Raji (cell line): Measurements from ENCODE around the gene DIPK1B.

Experiments
- POLR2A ChIP-seq: IDR thresholded peaks from 2 replicates; pipeline ENCODE4 v1.6.1; 2011; ENCODE audit warnings: low read depth, low read length, control low read depth; ENCODE audit not compliant: insufficient read depth

The DIPK1B gene

DNA sequence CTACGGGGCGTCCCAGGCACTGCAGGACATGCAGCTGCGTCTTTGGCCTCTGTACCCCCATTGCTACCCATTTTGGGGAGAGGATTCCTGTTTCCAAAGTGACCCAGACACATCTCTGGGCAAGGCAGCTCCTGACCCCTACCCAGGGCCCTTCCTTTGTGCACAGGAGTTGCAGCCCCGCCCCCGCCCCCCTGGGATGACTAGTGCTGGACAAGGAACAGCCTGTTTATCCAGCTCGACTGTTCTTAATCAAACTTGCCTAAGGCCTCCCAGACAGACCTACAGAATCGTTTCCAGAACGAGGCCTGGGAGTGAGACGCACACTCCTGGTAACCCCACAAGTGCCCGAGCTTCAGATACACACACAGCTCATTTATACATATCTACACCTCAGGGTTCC is 13.2 kb downstream of the DIPK1B start:
- no peak for TF ChIP-seq POLR2A

DNA sequence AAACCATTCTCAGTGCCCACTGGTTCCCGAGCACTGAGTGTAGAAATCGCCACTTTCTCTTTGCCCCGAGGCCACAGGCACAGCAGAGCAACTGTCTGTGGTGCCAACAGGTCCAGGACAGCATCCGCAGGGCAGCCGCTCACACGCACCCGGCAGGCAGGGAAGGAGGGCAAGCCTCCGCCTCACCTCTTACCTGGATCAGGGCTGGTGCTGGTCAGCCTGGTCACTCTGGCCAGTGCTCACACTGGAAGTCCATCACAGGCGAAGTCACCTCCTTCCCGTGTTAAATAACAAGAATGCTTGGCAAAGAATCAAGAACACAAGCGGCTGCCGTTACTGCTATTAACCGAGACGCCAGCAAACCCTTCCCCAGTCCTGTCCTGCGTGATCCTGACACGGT is 13.7 kb downstream of the DIPK1B start:
- TF ChIP-seq POLR2A, result no peak

DNA sequence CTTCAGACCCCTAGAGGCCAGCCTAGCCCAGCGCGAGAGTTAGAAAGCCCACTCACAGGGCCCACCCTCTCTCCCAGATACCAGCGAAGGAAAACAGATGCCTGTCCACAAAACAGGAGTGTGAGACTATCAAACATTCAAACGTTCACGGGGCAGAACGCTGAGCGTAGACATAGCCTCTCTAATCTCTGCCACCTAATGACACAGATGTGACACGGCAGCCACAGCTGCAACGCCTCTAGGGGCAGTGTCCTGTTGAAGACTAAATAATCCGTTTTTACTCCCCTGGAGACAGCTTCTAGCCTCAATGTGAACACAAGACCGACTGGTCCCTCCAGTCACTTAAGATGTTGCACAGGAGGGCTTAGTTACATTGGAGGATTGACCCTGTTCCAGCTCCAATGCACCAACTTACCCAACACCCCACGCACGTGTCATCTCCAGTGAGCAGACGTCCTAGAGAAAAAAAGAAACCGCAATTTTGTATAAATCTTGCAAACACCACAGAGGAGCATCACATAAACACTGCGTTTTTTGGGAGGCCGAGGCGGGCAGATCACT is 14.3 kb downstream of the DIPK1B start:
- TF ChIP-seq POLR2A, result no peak

DNA sequence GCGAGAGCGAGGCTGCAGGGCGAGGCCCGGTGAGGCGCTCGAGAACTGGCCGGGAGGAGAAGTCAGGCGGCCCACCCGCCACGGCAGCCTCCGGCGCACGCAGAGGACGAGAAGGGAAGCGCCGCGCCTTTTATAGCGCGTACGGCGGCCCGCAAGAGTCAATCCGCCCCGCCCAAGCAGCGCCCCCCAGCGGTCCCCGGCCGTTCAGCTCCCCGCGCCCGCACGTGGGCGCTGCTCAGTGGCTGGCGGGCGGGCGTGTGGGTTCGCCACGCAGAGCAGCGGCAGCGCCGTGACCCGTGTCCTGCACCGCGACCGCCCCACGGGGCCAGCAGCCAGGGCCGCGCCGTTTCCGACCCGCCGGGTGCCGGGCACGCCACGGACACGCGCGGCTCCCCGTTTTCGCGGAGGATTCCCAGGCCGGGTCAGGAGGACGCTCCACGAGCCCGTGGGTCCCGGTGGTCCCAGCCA is 15.7 kb downstream of the DIPK1B start:
- TF ChIP-seq POLR2A, result peak; percentile 100

DNA sequence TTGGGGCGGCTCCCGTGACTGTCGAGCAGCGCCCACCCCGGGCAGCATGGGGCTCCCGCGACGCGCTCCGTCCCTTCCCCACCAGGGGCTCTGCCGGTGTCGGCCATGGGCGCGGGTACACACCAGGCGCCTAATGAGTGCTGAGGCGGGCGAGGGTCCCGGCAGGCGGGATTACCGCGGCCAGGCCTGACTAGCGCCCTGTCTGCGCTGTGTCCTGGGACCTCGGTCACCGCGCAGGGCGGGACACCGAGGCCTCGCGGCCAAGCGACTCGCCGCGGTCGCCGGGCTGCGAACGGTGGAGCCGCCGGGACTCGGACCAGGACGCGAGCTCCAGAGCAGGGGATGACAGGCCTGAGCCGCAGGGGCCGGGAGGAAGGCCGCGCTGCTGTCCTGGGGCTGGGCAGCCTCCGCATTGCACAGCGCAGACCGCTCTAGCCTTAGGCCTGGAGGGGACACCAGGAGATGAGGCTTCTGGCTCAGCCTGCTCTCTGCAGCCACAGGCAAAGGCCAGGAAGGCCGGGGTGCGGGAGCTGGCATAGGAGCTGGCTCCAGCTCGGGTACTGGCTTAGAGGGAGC is 16.3 kb downstream of the DIPK1B start:
- no peak for TF ChIP-seq POLR2A

DNA sequence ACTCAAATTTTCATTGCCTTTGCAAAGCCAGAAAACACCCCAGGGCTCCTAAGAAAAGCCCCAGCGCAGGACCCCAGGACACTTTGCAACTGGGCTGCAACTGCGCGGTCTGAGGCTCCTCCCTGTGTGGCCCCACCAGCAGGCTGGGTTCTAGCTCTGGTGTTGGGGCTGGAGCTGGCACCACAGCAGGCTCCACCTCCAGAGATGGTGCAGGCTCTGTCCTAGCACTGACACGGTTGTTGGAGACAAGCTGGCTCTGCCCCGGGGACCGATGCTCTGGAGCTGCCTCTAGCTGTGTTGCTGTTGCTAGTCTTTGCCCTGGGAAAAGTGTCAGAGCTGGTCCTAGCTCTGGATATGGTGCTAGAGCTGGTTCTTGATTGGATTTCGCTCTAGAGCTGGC is 16.8 kb downstream of the DIPK1B start:
- 0 out of 2 replicates have a peak, but pooled peaks have one; percentile 34 for TF ChIP-seq POLR2A

DNA sequence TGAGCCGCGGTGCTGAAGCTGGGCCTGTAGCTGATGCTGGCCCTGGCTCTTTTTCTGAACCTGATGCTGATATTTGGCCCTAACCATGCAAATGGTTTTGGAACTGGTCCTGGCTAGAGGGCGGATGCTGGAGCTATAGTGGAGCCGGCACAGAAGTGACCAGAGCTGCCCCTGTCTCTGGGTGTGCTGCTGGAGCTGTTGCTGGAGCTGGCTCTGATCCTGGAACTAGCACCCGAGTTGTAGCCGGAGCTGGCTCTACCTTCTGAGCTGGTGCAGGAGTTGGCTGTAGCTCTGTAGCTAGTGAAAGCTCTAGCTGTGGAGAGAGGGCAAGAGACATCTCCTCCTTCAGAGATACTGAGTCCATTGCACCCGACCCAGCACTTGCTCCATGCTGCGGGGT is 17.6 kb downstream of the DIPK1B start:
- TF ChIP-seq POLR2A, result no peak

DNA sequence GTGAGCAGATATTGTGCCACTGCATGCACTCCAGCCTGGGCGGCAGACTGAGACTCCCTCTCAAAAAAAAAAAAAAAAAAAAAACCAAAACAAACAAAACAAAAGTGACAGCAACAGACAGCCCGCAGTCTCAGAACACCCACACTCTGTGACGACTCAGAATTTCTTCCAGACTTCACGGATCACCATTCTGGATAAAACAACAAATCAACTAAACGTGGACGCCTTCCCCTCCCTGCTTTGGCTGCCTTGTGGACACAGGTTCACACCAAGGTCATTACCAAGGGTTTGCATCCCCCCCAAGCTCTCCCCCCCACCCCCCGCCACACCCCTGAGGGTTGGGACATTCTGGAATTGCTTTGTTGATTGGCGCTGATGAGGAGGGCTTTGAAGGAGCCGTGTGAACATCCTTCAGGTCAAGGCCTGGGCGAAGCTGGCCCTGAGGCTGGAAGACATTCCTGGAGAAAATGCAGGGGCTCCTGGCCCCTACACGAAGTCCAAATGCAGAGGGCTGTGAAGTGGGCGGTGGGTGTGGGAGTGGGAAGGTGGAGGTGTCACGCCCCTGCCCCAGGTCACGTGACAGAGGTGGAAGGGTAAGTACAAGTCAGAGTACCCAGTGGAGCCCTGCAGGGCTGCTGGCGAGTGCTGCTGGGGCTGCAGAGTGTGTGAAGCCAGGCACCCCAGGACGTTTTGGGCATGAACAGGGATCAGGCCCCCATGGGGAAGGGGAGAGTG is 20.2 kb downstream of the DIPK1B start:
- TF ChIP-seq POLR2A, result no peak

DNA sequence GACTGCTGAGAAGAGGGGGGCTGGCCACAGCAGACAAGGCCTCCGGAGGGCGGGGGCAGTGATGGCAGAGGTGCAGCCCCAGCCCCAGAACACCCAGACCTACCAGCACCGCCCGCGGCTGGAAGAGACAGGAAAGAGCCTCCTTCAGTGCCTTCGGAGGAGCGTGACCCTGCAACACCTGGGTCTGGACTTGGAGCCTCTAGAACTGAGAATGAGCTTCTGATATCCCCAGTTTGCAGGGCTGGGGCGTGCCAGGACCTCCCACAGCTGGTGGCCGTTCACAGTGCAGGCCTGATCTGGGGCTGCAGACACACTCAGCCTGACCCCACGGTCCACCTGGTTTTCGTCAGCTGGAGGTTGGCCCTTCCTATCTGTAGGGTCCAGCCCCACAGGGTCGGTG is 21.2 kb downstream of the DIPK1B start:
- no peak for TF ChIP-seq POLR2A

DNA sequence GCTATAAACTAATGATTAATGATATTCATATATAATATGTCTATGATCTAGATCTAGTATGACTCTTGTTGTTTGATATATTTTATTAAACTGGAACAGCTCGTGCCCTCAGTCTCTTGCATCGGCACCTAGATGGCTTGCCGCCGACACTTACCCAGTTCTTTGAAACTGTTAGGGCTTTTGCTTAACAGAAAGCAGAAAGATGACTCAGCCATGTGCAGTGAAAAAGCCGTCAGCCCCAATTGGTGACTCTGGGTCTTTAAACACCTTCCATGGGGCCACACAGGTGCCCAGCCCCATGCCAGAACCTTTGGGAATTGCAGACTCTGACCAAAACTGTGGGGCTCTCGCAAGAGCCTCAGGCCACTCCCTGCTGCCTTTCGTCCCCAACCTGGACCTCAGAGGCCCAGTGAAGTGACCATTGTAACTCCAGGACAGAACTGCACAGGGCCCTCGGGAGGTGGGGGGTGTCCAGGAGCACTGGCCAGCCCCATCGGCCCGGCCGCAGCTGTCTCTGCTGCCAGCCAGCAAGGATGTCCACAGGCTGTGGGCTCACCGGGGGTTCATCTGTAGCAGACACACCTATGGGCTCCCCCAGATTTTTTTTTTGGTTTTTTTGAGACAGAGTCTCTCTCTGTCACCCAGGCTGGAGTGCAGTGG is 22.6 kb downstream of the DIPK1B start:
- TF ChIP-seq POLR2A, result no peak

DNA sequence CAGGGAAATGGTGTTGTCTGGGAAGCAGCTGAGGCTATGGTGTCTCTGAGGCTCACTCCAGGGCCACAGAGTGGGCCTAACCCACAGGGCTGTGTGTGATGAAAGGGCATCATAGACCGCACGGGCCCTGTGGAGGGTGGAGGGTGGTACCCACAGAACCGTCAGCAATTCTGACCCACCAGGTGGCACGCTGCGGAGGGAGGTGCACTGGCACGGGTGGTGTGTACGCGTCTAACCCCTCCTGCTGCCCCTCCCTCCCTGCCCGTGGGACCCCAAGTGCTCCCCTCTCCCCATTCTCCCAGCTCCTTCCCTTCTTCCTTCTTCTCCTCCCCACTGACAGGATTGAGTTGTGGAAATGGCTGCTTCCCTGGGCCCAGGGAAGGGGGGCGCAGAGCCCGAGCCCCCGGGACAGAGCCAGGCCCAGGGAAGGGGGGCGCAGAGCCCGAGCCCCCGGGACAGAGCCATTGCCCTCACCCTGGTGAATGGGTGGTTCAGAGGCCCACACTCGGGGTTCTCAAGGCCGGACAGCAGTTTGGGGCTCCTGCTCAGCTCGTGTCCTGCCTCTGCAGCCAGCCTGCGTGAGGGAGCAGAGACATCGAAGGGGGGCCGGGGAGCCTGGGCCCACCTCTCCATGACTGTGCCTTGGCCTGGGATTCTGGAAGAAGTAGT is 23.6 kb downstream of the DIPK1B start:
- no peak for TF ChIP-seq POLR2A

DNA sequence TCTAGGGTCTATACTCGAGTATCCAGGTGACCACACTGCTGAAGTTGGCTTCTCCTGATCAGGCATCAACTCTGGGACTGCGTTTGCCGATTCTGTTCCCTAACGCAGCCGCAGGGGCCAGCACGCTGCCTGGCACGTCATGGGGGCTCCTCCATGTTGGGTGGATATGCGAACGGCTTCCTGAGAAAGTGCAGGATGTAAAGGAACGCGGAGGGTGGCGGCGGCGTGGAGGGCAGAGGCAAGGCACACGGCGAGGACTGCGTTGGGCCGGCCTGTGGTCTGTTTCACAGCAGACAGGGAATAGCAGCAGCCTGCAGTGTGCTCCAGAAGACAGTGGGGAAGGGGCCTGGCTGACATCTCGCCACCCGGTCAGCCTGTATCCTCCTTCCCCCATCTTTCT is 26.6 kb downstream of the DIPK1B start:
- TF ChIP-seq POLR2A, result no peak

DNA sequence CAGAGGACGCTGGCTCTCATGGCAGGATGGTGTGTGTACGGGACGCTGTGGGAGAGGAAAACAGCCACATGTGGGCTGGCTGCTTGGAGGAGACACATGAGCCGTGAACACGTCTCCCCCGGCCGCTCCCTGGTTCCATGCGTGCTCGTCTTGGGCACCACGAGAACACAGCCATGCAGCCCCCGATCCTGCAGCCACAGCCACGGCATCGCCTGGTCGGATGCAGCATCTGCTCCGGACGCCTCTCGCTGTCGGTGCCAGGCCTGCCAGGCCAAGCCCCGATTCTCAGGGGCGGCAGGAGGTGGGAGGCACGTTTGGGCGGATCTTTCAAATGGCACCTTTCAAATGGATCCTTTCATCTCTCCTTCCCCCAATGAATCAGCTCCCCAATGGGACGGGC is 27.1 kb downstream of the DIPK1B start:
- TF ChIP-seq POLR2A, result no peak

DNA sequence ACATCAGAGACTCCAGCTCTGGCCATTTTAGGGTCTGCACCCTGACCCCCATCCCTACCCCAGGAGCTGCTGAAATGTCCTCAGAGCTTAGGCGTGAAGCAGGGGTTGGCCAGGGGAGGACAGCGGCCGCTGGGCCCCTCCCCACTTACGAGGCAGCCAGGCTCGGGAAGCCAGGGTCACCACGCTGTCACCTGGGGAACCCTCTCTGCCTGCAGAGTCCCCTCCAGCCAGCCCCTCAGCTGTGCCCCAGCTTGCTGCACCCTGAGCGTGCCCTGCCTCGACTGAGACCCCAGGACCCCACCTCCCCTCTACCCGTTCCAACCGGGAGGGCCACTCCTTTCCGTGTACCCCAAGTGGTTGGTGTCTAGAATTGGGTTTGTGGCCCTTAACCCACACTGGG is 27.7 kb downstream of the DIPK1B start:
- TF ChIP-seq POLR2A, result no peak

DNA sequence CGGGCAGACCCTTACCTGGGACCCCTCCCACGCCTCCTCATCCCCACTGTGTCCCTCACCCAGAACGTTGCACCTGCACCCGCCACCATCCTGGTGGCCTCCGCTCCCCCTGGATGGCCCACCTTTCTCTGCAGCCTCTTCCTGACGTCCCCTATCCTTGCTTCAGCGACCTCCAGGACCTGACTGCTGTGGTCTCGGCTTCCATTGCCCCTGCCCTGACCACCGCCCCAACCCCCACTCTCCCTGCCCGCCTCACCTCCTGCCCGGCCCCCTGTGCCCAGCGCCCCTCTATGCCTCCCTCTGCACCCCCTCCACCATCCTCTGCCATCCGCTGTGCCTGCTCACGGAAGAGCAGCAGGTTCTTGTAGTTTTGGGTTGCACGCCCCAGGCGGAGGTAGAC is 28.1 kb downstream of the DIPK1B start:
- no peak for TF ChIP-seq POLR2A
